Right atrium auricular region (tissue), 2 donors: Measurements from ENCODE around the gene TRIM61. TPM values are rescaled to one million over a fixed set of nuclear protein-coding genes. Genes with fewer than 3 reads are reported as not detected.
"Not testable (repeated sequence)": the region's sequence is repeated elsewhere in the genome, so short reads cannot be mapped to it uniquely, and the experiment has no call there.

Source experiments
- DNase-seq: peaks from one replicate; pipeline ENCODE4 v3.0.0-alpha.2; 2019; ENCODE audit warnings: low spot score
- H3K27ac ChIP-seq, 2 donors: fragments of 200-600 bp; sonication (generic); 1 replicate in 1 of 2; 2 replicates in 1 of 2; pipeline ENCODE4 v1.5.1; 2016 to 2019
- H3K27me3 ChIP-seq, 2 donors: fragments of 200-600 bp; sonication (generic); one replicate each; pipeline versions ENCODE4 v1.5.1 to v1.6.0; 2017 to 2019
- H3K36me3 ChIP-seq: fragments of 200-600 bp; sonication (generic); one replicate; pipeline ENCODE4 v1.5.1; 2016
- H3K4me1 ChIP-seq, 2 donors: fragments of 200-600 bp; sonication (generic); one replicate each; pipeline versions ENCODE4 v1.5.1 to v1.6.0; 2017 to 2019
- H3K4me3 ChIP-seq, 2 donors: fragments of 200-600 bp; sonication (generic); 1 replicate in 1 of 2; 2 replicates in 1 of 2; pipeline ENCODE4 v1.5.1; 2017 to 2019; ENCODE audit warnings: mild to moderate bottlenecking in 1 of 2, moderate library complexity in 1 of 2
- H3K9me3 ChIP-seq, 2 donors: fragments of 200-600 bp; sonication (generic); one replicate each; pipeline ENCODE4 v1.5.1; 2019
- total RNA-seq, 2 donors: library from RNA; depleted of rRNA; stranded (reverse); fragments of >200 nt; gene quantifications; one replicate each; pipeline ENCODE4 v1.1.0, GENCODE V29; 2016
- TF ChIP-seq, protein P1 (sequence below), 2 donors: fragments of 200-600 bp; sonication (generic); IDR thresholded peaks; one replicate each; pipeline ENCODE4 v1.5.1; 2019; ENCODE audit warnings: antibody characterized with exemption in 2 of 2

TRIM61 gene
- total RNA-seq, 2 donors from 2014 or later, result 0.79 to 1.1 TPM

DNA sequence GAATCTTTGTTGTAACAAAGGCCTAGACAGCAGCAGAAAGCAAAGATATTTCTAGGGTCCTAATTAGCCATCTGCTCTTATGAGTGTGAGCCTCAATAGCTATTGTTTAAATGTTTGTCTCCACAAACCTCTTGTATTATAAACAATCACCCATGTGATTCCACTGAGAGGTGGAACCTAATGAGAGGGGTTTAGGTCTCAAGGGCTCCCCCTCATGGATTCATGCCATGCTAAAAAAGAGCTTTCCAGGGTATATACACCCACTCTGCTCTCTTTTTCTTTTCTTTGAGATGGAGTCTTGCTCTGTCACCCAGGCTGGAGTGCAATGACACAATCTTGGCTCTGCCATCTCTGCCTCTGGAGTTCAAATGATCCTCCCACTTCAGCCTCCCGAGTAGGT lies 42.1 kb downstream of the TRIM61 start:
- no peaks in the 10 kb centered on the region for H3K4me1 ChIP-seq
- DNase-seq, result no peak
- TF ChIP-seq, protein P1, sequence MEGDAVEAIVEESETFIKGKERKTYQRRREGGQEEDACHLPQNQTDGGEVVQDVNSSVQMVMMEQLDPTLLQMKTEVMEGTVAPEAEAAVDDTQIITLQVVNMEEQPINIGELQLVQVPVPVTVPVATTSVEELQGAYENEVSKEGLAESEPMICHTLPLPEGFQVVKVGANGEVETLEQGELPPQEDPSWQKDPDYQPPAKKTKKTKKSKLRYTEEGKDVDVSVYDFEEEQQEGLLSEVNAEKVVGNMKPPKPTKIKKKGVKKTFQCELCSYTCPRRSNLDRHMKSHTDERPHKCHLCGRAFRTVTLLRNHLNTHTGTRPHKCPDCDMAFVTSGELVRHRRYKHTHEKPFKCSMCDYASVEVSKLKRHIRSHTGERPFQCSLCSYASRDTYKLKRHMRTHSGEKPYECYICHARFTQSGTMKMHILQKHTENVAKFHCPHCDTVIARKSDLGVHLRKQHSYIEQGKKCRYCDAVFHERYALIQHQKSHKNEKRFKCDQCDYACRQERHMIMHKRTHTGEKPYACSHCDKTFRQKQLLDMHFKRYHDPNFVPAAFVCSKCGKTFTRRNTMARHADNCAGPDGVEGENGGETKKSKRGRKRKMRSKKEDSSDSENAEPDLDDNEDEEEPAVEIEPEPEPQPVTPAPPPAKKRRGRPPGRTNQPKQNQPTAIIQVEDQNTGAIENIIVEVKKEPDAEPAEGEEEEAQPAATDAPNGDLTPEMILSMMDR (IDR thresholded peaks at IDR 0.05), result no peak

DNA sequence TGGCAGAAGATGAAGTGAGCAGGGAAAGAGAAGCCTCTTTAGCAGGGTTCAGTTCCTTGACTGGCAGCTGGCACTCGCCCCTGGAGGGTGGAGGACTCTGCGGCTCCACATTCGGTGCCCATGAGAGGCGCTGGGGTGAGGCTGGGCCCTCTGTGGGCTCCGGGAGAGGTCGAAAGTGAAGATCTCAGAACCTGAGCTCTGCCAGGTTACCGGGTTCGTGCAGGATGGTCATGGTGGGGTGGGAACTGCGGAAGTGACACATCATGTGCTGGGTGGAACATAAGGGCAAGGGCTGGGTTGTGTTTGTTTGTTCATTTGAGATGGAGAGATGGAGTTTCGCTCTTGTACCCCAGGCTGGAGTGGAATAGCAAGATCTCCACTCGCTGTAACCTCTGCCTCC lies 44.2 kb downstream of the TRIM61 start:
- no peak overlapping the region for H3K4me3 ChIP-seq
- TF ChIP-seq, protein P1 (IDR thresholded peaks at IDR 0.05), result no peak
- H3K27me3 ChIP-seq, result no peaks in the 10 kb centered on the region
- no peak overlapping the region for H3K27ac ChIP-seq
- H3K9me3 ChIP-seq, result no peaks in the 10 kb centered on the region
- DNase-seq, result no peak
- H3K4me1 ChIP-seq, result no peaks in the 10 kb centered on the region
- no peaks in the 10 kb centered on the region for H3K36me3 ChIP-seq

More for the DNA sequence above, 42.1 kb downstream of the TRIM61 start:
- Histone ChIP-seq H3K36me3 (no peaks in the 10 kb centered on the region), H3K27me3 (no peaks in the 10 kb centered on the region), H3K27ac (no peak overlapping the region), H3K9me3 (no peaks in the 10 kb centered on the region), H3K4me3 (no peak overlapping the region)

DNA sequence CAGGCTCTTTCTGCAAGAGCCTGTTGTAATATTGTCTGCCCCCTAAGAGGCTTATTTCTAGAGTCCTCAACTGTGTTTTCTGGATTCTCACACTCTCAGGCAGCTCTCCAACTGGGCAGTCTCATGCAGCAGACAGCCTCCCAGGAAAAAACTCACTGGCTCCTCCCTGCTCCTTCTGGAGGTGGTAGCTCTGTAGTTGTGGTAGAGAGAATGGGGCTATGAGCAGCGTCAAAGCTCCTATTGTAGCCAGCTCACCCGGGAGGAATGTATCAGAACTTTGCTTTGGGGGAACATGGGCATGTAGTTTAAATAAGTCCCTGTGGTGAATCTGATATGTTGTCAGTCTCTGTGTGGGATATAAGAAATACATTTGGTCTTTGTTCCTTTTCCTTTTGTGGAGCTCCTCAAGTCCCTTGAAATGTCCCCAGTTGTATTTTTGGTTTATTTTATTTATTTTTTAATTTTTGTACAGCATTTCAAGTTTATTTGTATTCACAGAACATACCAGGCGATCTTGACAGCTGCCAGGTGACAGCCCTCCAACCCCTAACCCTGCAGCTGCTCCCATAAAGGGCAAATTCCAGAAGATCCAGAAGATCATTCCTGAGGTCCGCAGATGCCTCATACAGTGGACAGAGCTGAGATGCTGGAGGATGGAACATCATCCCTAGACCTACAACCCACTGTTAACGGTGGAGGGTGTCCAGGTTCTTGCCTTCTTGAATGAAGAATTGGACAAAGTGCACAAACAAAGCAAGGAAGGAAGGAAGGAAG lies 45.7 kb downstream of the TRIM61 start:
- Histone ChIP-seq H3K9me3 (no peaks in the 10 kb centered on the region), H3K4me3 (no peak overlapping the region), H3K36me3 (no peaks in the 10 kb centered on the region), H3K27ac (no peak overlapping the region), H3K27me3 (no peaks in the 10 kb centered on the region), H3K4me1 (no peaks in the 10 kb centered on the region)
- no peak for DNase-seq
- TF ChIP-seq, protein P1 (IDR thresholded peaks at IDR 0.05), result no peak

DNA sequence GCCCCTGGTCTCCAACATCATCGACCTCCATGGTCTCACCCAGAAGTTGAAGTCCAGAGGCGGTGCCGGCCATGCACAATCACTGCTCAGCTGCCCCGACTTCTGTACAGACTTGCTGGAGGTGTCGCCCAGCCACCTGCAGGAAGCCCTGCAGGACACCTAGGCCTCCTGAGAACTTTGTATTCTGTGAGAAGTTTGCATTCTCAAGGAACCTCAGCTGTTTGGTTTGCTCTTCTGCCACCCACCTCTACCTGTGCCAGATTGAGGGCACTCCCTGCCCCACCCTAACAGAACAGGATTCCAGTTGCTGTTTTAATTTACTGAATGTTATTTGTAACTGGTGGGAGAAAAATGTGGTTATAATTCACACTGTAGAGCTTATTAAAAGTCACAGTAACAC lies 46.8 kb downstream of the TRIM61 start:
- TF ChIP-seq, protein P1 (IDR thresholded peaks at IDR 0.05), result no peak
- no peaks in the 10 kb centered on the region for H3K9me3 ChIP-seq
- H3K36me3 ChIP-seq, result no peaks in the 10 kb centered on the region
- no peaks in the 10 kb centered on the region for H3K4me1 ChIP-seq
- H3K4me3 ChIP-seq, result no peak overlapping the region
- no peak for DNase-seq
- no peaks in the 10 kb centered on the region for H3K27me3 ChIP-seq
- H3K27ac ChIP-seq, result no peak overlapping the region

DNA sequence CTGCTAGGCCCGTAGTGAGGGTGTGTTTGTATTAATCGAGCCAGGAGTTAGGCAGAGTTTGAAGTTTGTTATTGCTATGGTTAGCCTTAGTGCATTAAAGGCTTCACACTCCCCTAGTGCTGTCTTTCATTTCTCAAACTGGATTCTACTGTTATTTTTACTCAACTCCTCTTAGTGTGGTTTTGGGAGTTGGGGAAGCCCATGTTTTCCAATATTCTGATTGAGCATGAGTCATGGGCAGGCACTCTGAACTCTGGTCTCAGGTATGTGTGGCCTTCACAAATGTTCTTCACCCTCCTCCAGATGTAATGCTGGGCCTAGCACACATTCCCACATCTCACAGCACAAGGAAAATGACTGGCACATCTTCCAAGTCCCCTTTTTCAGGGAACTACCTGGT lies 50.4 kb downstream of the TRIM61 start:
- H3K4me1 ChIP-seq, H3K27me3 ChIP-seq, H3K9me3 ChIP-seq, DNase-seq, H3K36me3 ChIP-seq, H3K4me3 ChIP-seq, H3K27ac ChIP-seq: not testable (repeated sequence)

DNA sequence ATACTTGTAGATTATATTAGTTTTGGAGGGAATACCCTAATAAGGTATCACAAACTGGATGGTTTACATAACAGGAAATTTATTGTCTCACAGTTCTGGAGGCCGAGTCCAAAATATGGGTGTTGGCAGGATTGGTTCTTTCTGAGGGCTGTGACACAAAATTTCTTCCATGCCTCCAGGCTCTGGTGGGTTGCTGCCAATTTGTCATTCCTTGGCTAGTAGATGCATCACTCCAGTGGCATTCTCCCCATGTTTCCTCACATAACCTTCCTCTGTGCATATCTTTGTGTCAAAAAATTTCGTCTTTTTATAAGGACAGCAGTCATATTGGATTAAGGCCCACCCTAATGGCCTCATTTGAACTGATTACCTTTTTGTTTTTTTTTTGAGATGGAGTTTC lies 51.2 kb downstream of the TRIM61 start:
- H3K4me1 ChIP-seq, result no peaks in the 10 kb centered on the region
- TF ChIP-seq, protein P1 (IDR thresholded peaks at IDR 0.05), result no peak

More for the DNA sequence above, 51.2 kb downstream of the TRIM61 start:
- no peaks in the 10 kb centered on the region for H3K9me3 ChIP-seq
- H3K27ac ChIP-seq, result no peak overlapping the region
- no peaks in the 10 kb centered on the region for H3K27me3 ChIP-seq
- no peak for DNase-seq
- H3K4me3 ChIP-seq, result no peak overlapping the region
- H3K36me3 ChIP-seq, result no peaks in the 10 kb centered on the region
